ENCODE results near the gene GADD45B. TPM values are rescaled to one million over a fixed set of nuclear protein-coding genes. Genes with fewer than 3 reads are reported as not detected.

Gene GADD45B
- total and polyA plus RNA-seq, 3 experiments from 2014 or later, result 51.1 to 90.7 (median 53.7) TPM

GRCh38 chr19:2429917-2430535, 45.9 kb upstream of the GADD45B start:
- Mint-ChIP-seq H3K4me1 (peaks cover 10 to 19% (median 13%) of the 10 kb centered on the region in 3 donors), H3K27me3 (peaks cover 0 to 3% of the 10 kb centered on the region in 2 donors), H3K36me3 (peaks cover 0 to 32% (median 2%) of the 10 kb centered on the region in 3 donors), H3K4me3 (peak overlapping the region in 3 of 7 donors; percentile 3 to 51 (median 27)), H3K27ac (peak overlapping the region in 4 of 8 donors; percentile 42 to 82 (median 69)), H3K9me3 (peaks cover 0 to 2% (median 0%) of the 10 kb centered on the region in 5 donors)
- Histone ChIP-seq H3K27ac (ENCODE audit: low read depth, low read length) (no peak overlapping the region), H3K36me3 (ENCODE audit: insufficient read depth, low read length) (no peaks in the 10 kb centered on the region), H3K27me3 (ENCODE audit: insufficient read depth, low read length, poor library complexity, severe bottlenecking) (no peaks in the 10 kb centered on the region), H3K4me1 (ENCODE audit: insufficient read depth, low read length) (peaks cover 19% of the 10 kb centered on the region), H3K4me3 (ENCODE audit: low read length) (no peak overlapping the region), H3K9me3 (ENCODE audit: low read length) (no peaks in the 10 kb centered on the region)
- POLR2A ChIA-PET, result no interaction called here
- CTCF ChIA-PET, result interaction anchor here (1.0 kb wide), 1 partner anchor 9 kb away, joined by 3 read pairs; no protein-coding TSS in a partner anchor
- no peak for DNase-seq

- peaks cover 0 to 3% of the 10 kb centered on the region in 2 donors for H3K27me3 Mint-ChIP-seq
- ChIA-PET POLR2A (no interaction called here), CTCF (no interaction called here)
- H3K27me3 ChIP-seq (ENCODE audit: insufficient read depth, low read length, poor library complexity, severe bottlenecking), result no peaks in the 10 kb centered on the region
- no peak overlapping the region for H3K4me3 ChIP-seq (ENCODE audit: low read length)
- H3K4me3 Mint-ChIP-seq, result no peak overlapping the region
- no peaks in the 10 kb centered on the region for H3K36me3 ChIP-seq (ENCODE audit: insufficient read depth, low read length)
- peaks cover 0 to 2% (median 0%) of the 10 kb centered on the region in 5 donors for H3K9me3 Mint-ChIP-seq
- peaks cover 6 to 13% (median 10%) of the 10 kb centered on the region in 3 donors for H3K4me1 Mint-ChIP-seq
- H3K36me3 Mint-ChIP-seq, result peaks cover 0 to 35% (median 2%) of the 10 kb centered on the region in 3 donors
- no peak for DNase-seq
- no peak overlapping the region for H3K27ac ChIP-seq (ENCODE audit: low read depth, low read length)
- no peaks in the 10 kb centered on the region for H3K9me3 ChIP-seq (ENCODE audit: low read length)
- H3K27ac Mint-ChIP-seq, result peak overlapping the region in 1 of 8 donors; percentile 68
- H3K4me1 ChIP-seq (ENCODE audit: insufficient read depth, low read length), result peaks cover 10% of the 10 kb centered on the region
Observed at GRCh38 chr19:2431318-2432055, 44.4 kb upstream of the GADD45B start.

- Histone ChIP-seq H3K4me1 (ENCODE audit: insufficient read depth, low read length) (peaks cover 6% of the 10 kb centered on the region), H3K27me3 (ENCODE audit: insufficient read depth, low read length, poor library complexity, severe bottlenecking) (no peaks in the 10 kb centered on the region), H3K36me3 (ENCODE audit: insufficient read depth, low read length) (no peaks in the 10 kb centered on the region), H3K4me3 (ENCODE audit: low read length) (no peak overlapping the region), H3K9me3 (ENCODE audit: low read length) (no peaks in the 10 kb centered on the region), H3K27ac (ENCODE audit: low read depth, low read length) (no peak overlapping the region)
- ChIA-PET POLR2A (no interaction called here), CTCF (no interaction called here)
- no peak for DNase-seq
- peaks cover 0 to 3% of the 10 kb centered on the region in 2 donors for H3K27me3 Mint-ChIP-seq
- peaks cover 5 to 8% (median 7%) of the 10 kb centered on the region in 3 donors for H3K4me1 Mint-ChIP-seq
- no peak overlapping the region for H3K27ac Mint-ChIP-seq
- H3K4me3 Mint-ChIP-seq, result no peak overlapping the region
- peaks cover 0 to 35% (median 2%) of the 10 kb centered on the region in 3 donors for H3K36me3 Mint-ChIP-seq
- H3K9me3 Mint-ChIP-seq, result peaks cover 0 to 2% (median 0%) of the 10 kb centered on the region in 5 donors
Observed at GRCh38 chr19:2432131-2432848, 43.6 kb upstream of the GADD45B start.

GRCh38 chr19:2433854-2434253, 42.1 kb upstream of the GADD45B start:
- POLR2A ChIA-PET, result no interaction called here

GRCh38 chr19:2434267-2434666, 41.7 kb upstream of the GADD45B start:
- peaks cover 0 to 43% (median 0%) of the 10 kb centered on the region in 3 donors for H3K36me3 Mint-ChIP-seq
- no peaks in the 10 kb centered on the region for H3K9me3 Mint-ChIP-seq
- H3K4me1 ChIP-seq (ENCODE audit: insufficient read depth, low read length), result no peaks in the 10 kb centered on the region
- H3K4me3 ChIP-seq (ENCODE audit: low read length), result no peak overlapping the region
- no peaks in the 10 kb centered on the region for H3K4me1 Mint-ChIP-seq
- DNase-seq, result no peak
- H3K27me3 ChIP-seq (ENCODE audit: insufficient read depth, low read length, poor library complexity, severe bottlenecking), result no peaks in the 10 kb centered on the region
- H3K27ac ChIP-seq (ENCODE audit: low read depth, low read length), result no peak overlapping the region
- peaks cover 0 to 3% of the 10 kb centered on the region in 2 donors for H3K27me3 Mint-ChIP-seq
- ChIA-PET CTCF (no interaction called here), POLR2A (no interaction called here)
- H3K27ac Mint-ChIP-seq, result no peak overlapping the region
- H3K9me3 ChIP-seq (ENCODE audit: low read length), result no peaks in the 10 kb centered on the region
- no peak overlapping the region for H3K4me3 Mint-ChIP-seq
- H3K36me3 ChIP-seq (ENCODE audit: insufficient read depth, low read length), result no peaks in the 10 kb centered on the region

More at GRCh38 chr19:2433854-2434253, 42.1 kb upstream of the GADD45B start:
- H3K9me3 ChIP-seq (ENCODE audit: low read length), result no peaks in the 10 kb centered on the region
- H3K4me1 ChIP-seq (ENCODE audit: insufficient read depth, low read length), result no peaks in the 10 kb centered on the region
- H3K4me3 Mint-ChIP-seq, result no peak overlapping the region
- no peaks in the 10 kb centered on the region for H3K27me3 ChIP-seq (ENCODE audit: insufficient read depth, low read length, poor library complexity, severe bottlenecking)
- DNase-seq, result no peak
- peaks cover 0 to 43% (median 0%) of the 10 kb centered on the region in 3 donors for H3K36me3 Mint-ChIP-seq
- H3K9me3 Mint-ChIP-seq, result no peaks in the 10 kb centered on the region
- no peaks in the 10 kb centered on the region for H3K36me3 ChIP-seq (ENCODE audit: insufficient read depth, low read length)
- no peaks in the 10 kb centered on the region for H3K4me1 Mint-ChIP-seq
- no peak overlapping the region for H3K27ac Mint-ChIP-seq
- H3K27ac ChIP-seq (ENCODE audit: low read depth, low read length), result no peak overlapping the region
- H3K4me3 ChIP-seq (ENCODE audit: low read length), result no peak overlapping the region
- CTCF ChIA-PET, result no interaction called here
- H3K27me3 Mint-ChIP-seq, result peaks cover 0 to 3% of the 10 kb centered on the region in 2 donors

- Histone ChIP-seq H3K4me1 (ENCODE audit: insufficient read depth, low read length) (no peaks in the 10 kb centered on the region), H3K36me3 (ENCODE audit: insufficient read depth, low read length) (no peaks in the 10 kb centered on the region), H3K4me3 (ENCODE audit: low read length) (no peak overlapping the region), H3K27me3 (ENCODE audit: insufficient read depth, low read length, poor library complexity, severe bottlenecking) (no peaks in the 10 kb centered on the region), H3K27ac (ENCODE audit: low read depth, low read length) (no peak overlapping the region), H3K9me3 (ENCODE audit: low read length) (no peaks in the 10 kb centered on the region)
- peaks cover 0 to 42% (median 0%) of the 10 kb centered on the region in 3 donors for H3K36me3 Mint-ChIP-seq
- no peak overlapping the region for H3K4me3 Mint-ChIP-seq
- peaks cover 0 to 1% of the 10 kb centered on the region in 2 donors for H3K27me3 Mint-ChIP-seq
- no peaks in the 10 kb centered on the region for H3K9me3 Mint-ChIP-seq
- ChIA-PET POLR2A (no interaction called here), CTCF (no interaction called here)
- no peaks in the 10 kb centered on the region for H3K4me1 Mint-ChIP-seq
- DNase-seq, result no peak
- H3K27ac Mint-ChIP-seq, result no peak overlapping the region
Observed at GRCh38 chr19:2434721-2435265, 41.1 kb upstream of the GADD45B start.

- Histone ChIP-seq H3K27me3 (ENCODE audit: insufficient read depth, low read length, poor library complexity, severe bottlenecking) (no peaks in the 10 kb centered on the region), H3K4me3 (ENCODE audit: low read length) (no peak overlapping the region), H3K36me3 (ENCODE audit: insufficient read depth, low read length) (peaks cover 4% of the 10 kb centered on the region), H3K27ac (ENCODE audit: low read depth, low read length) (no peak overlapping the region), H3K9me3 (ENCODE audit: low read length) (no peaks in the 10 kb centered on the region), H3K4me1 (ENCODE audit: insufficient read depth, low read length) (no peaks in the 10 kb centered on the region)
- H3K4me3 Mint-ChIP-seq, result no peak overlapping the region
- no peaks in the 10 kb centered on the region for H3K9me3 Mint-ChIP-seq
- DNase-seq, result no peak
- H3K27ac Mint-ChIP-seq, result no peak overlapping the region
- peaks cover 0 to 4% (median 3%) of the 10 kb centered on the region in 3 donors for H3K4me1 Mint-ChIP-seq
- CTCF ChIA-PET, result interaction anchor here (0.9 kb wide), 1 partner anchor 8 kb away, joined by 3 read pairs; no protein-coding TSS in a partner anchor
- POLR2A ChIA-PET, result no interaction called here
- H3K36me3 Mint-ChIP-seq, result peaks cover 0 to 34% (median 3%) of the 10 kb centered on the region in 3 donors
- H3K27me3 Mint-ChIP-seq, result peaks cover 0 to 1% of the 10 kb centered on the region in 2 donors
Observed at GRCh38 chr19:2436384-2436783, 39.5 kb upstream of the GADD45B start.

Data from CD8-positive, alpha-beta memory T cell (primary cell).